Fibroblast of peridontal ligament (primary cell): ENCODE data around the gene RIBC2.
"Not testable (repeated sequence)": the region's sequence is repeated elsewhere in the genome, so short reads cannot be mapped to it uniquely, and the experiment has no call there.

Experiments used
- DNase-seq: peaks from one replicate; pipeline ENCODE4 v3.0.0-alpha.2; 2010; ENCODE audit errors: extremely low read depth

The RIBC2 gene

DNA sequence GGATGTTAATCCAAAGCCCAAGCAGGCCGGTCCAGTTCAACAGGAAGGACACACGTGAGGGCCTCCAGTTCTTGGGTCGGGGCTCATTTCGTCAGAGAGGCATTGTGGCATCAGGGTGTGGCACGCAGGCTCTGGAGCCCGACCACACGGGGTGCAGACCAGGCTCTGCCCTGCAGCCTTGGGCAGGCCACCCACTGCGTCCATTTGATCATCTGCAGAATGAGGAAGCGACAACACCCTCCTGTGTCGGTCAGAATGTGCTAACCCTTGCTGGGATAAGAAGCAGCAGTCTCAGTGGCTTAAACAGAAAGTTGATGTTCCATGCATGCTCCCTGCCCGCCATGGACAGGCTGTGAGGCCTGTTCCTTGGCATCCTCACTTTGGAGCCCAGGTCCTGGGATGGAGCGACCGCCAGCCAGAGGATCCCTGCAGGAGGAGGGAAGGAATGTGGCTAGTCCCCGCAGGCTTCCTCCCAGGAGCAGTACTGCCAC lies 10.8 kb downstream of the RIBC2 start:
- no peak for DNase-seq

DNA sequence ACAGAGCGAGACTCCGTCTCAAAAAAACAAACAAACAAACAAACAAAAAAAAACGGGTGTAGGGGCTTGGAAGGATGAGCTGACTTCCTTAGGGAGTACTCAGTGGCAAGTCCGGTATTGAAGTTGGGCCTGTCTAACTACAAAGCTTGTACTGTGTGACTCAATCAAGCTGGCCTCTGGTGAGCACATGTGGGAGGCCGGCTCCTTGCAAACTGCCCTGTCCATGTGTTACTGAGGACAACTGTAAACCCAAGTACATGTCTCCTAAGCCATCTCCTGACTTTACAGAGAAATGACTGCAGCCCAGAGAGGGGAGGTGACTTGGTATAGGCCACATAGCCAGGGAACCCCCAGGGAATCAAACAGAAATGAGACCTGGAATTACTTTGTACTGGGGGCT lies 11.6 kb downstream of the RIBC2 start:
- DNase-seq: peak; percentile 39

GRCh38 chr22:45425531-45426265 lies 12.2 kb downstream of the RIBC2 start:
- DNase-seq: no peak

- DNase-seq: no peak
Observed at GRCh38 chr22:45426387-45426786, 12.9 kb downstream of the RIBC2 start.

DNA sequence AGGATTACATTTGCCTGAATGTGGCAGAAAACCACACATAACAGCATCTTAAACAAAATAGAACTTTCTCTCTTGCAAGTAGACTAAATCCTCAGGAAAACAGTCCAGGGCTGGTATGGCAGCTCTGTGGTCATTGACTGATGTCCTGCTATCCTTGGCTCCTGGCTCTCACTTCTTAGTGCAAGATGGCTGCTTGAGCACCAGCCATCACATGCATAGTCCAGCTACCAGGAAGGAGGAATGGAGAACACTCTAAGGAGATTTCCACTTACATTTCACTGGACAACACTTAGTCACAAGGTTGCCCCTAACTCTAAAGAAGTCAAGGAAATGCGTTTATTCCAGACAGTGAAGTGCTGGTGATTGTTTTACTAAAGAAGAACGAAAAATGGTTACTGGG lies 13.6 kb downstream of the RIBC2 start:
- no peak for DNase-seq

DNA sequence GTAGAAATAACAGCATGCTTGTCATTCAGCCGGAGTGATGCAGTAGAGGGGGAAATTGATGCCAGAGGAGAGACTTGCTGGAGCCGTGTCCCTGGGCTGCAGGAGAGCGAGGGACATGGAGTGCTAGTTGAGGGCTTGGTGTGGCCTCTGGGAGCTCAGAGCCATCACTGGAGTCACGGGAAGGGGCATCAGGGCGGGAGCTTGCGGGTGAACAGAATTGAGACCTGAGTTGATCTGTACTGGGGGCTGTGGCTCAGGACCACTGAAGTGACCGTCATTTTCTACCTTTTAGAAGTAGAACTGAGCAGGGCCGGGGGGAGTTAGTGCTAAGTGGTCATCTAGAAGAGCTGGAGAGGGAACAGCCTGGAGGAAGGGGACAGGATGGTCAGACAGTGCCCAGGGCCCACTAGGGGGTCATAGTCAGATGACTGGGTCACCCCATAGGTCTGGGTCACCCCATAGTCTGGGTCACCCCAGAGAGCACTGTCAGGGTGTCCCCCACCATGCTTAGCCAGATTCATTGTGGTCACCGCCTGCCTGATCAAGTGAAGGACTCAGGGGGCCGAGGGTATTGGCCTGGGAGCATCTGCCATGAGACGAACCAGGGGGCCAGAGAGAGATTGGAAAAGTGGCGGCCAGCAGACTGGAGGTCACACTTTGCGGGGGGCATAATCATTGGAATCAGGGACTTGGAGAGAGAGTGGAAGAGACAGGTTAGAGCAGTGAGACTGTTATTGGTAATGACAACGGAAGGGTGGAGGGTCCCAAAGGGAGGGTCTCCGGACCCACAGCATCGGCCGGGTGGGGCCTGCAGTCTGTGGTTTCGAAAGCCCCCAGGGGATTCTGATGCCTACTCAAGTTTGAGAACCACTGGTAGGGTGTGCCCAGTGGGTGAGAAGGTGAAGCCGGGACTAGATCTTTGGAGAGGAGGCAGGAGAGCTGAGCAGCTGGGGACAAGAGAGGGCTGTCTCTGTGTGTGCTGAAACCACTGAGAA lies 15.2 kb downstream of the RIBC2 start:
- no peak for DNase-seq

DNA sequence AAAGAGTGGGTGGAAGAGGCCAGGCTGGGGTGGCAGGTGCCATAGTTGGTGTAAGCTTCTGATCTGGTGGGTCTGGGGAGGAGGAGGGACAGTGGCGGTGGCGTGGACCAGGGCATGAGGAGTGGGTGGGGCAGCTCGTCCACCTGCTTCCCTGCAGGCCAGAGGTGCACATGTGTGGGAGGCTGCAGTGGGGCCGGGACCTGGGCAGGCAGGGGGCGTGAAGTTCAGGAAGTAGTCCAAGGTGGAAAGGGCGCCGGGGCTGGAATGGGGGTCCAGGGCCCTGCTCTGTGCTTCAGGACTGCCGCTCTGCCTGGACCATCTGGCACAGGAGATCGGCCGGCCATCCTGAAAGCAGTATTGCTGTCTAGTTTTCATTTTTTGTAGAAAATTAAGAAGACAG lies 15.9 kb downstream of the RIBC2 start:
- no peak for DNase-seq

DNA sequence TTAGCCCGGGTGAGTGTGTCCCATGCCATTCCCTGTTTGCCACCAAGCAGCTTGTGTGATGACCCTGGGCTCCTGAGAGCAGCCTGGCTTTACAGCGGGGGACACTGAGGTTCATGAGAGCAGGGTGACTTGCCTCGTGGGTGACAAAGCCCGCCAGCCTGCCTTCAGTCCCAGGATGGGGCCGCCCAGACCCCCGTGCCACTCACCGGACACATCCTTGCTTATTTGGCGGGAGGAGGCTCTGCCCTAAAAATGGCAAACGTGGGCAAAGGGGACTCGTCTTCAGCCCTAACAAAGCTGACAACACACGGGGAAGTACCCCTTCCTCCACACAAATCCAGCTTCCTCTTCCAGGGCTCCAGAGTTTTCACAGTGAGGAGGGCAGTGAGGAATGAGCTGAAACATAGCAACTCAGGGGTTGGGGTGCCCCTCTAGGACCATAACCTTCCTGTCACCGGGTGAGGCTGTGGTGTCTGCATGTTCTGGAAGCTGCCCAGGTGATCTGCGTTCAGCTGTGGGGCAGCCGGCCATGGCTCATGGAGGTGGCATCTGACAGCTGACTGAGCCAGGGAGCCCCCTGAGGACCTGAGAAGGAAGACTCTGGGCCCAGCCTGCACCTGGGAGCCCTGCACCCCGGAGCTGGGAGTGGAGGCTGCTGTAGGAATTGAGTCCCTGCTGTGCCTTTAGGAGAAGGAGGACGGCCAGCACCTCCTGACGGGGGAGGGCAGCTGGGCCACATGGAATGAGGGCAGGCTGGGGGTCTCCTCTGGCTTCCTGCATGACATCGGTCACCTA lies 16.7 kb downstream of the RIBC2 start:
- no peak for DNase-seq

DNA sequence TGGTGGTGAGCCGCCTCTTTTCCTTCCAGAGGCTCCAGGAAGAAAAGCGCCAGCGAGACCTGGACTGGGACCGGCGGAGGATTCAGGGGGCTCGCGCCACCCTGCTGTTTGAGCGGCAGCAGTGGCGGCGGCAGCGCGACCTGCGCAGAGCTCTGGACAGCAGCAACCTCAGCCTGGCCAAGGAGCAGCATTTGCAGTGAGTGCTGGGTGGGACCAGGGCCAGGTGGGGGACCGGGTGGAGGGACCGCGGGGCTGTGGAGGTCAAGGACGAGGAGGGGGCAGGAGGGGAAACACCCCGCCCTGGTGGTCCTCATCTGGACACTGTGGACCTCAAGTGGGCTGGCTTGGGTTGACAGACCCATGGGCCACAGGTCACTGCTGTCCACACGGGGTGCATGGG lies 17.4 kb downstream of the RIBC2 start:
- no peak for DNase-seq

DNA sequence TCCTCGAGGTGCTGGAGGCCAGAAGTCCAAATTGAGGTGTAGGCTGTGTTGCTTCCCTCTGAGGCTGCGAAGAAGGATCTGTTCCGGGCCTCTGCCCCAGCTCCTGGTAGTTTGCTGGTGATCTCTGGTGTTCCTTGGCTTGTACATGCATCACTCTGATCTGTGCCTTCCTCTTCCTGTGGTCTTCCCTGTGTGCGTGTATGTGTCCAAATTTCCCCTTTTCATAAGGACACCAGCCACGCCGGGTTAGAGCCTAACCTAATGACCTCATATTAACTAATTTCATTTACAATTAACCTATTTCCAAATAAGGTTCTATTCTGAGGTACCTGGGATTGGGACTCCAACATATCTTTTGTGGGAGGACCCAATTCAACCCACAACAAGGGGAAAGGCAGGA lies 21.5 kb downstream of the RIBC2 start:
- DNase-seq: no peak

DNA sequence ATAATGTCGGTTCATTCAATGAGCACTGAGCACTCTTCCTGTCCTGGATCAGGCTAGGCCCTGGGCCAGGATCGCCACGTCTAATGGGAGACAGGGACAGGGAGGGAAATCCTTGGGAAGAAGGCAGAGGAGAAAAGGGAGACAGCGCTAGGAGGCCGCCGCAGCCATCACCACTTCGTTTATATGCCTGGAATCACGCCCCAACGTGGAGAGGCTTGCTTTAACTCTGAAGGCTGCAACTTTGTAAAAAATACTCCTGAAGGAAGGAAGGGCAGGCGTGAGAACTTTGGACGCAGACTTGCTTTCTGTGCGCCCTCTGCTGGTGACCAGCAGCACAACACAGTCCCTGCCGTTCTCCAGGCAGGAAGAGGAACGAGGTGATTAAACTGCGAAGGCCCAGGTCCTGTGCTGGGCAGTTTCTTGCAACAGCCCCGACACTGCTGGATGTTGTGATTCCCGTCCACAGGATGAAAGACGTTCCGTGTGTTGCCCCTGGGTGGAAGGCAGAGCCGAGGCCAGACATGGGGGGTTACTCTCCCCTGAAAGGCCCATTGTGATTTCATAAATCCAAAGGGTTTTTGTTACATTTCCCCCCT lies 22.1 kb downstream of the RIBC2 start:
- peak; percentile 94 for DNase-seq

- not testable (repeated sequence) for DNase-seq
Observed at GRCh38 chr22:45436871-45437517, 23.5 kb downstream of the RIBC2 start.

- peak; percentile 25 for DNase-seq
Observed at GRCh38 chr22:45438336-45438735, 24.8 kb downstream of the RIBC2 start.

DNA sequence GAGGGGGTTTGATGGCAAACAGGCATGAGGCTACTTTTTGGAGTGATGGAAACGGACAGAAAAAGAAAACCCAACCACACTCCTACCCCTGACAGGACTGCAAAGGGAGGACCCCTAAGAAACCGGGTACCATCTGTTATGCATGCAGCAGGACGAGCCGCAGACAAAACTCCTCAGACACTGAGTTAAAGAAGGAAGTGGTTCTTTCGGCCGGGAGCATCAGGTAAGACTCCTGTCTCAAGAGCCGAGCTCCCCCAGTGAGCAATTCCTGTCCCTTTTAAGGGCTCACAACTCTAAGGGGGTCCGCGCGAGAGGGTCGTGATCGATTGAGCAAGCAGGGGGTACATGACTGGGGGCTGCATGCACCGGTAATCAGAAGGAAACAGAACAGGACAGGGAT lies 27.2 kb downstream of the RIBC2 start:
- DNase-seq: not testable (repeated sequence)

DNA sequence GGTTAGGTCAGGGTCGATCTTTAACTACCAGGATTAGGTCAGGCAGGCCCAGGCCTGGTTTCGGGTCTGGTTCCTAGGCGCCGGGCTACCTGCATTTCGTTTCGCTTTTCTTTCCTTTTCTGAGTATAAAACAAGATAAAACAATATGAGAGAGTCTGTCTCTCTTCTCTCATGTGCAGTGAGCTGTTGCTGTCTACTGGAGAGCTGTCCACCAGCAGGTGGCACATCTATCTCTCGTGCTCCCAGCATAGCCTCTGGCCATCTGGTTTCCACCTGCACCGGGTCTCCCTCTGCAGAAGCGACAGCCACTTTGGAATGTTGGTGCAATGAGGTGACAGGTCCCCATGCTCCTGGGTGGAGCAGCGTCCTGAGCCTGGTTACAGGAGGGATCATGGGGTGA lies 27.6 kb downstream of the RIBC2 start:
- DNase-seq: peak; percentile 72

DNA sequence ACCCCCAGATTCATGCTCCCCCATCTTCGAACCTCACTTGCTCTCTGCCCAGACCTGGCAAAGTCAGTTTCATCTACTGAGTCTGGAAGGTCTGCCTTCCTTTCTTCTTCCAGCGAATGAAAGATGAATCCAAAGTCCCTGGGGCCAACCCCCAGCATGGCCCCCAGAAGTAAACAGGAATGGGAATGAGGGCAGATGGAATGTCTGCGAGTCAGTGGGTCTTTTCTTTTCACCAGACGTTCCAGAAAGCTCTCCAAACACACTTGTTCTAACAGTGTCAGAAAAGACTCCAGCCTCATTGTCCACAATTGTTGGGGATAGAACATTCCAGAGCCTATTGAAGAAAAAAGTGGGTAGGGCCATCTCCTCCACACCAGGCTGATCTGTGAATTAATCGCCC lies 28.6 kb downstream of the RIBC2 start:
- DNase-seq: peak; percentile 26

DNA sequence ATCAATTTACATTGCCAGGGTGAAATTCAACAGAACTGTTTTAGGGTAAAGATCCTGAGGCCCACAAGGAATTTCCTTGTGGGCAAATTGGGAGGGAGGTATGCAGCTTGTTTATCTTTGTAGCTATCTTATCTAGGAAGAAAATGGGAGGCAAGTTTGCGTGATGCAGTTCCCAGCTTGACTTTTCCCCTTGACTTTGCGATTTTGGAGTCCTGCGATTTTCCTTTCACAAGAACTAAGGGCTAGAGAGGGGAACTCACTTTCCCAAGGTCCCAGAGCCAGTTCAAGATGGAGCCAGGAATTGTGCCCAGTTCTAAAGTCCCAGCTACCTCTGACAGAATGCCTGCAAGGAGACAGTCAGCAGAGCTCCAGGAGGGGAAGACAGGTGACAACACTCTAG lies 30.7 kb downstream of the RIBC2 start:
- peak; percentile 35 for DNase-seq

- DNase-seq: no peak
Observed at GRCh38 chr22:45445031-45445710, 31.7 kb downstream of the RIBC2 start.

DNA sequence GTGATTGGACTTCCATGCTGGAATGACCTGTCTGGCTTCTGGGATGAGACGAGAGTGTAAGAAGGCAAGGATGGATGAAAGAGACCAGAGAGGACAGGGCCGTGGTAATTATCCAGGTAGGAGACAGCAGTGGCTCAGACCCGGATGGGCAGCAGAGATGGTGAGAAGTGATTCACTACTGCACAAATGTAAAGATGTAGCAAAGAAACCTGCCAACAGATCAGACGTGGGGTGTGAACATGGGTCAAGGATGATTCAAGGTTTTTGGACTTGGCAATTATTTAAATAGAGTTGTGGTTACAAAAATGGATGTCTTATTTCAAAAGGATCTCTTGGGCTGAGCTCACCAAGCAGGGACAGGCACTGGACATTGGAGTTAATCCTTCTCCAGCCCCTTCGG lies 32.7 kb downstream of the RIBC2 start:
- peak; percentile 41 for DNase-seq

DNA sequence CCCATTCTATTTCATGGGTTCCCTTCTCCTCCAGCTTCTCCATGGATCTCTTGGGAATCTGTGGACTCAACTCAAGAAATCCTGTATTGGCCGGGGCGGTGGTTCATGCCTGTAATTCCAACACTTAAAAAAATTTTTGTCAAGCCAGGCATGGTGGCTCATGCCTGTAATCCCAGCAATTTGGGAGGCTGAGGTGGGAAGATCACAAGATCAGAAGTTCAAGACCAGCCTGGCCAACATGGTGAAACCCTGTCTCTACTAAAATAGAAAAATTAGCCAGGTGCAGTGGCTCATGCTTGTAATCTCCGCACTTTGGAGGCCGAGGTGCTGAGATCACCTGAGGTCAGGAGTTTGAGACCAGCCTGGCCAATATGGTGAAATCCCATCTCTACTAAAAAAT lies 34.1 kb downstream of the RIBC2 start:
- DNase-seq: not testable (repeated sequence)
